ENCODE data around the gene LSM8. TPM values are rescaled to one million over a fixed set of nuclear protein-coding genes. Genes with fewer than 3 reads are reported as not detected.
"Not testable (repeated sequence)": the region's sequence is repeated elsewhere in the genome, so short reads cannot be mapped to it uniquely, and the experiment has no call there.

LSM8 gene
- polyA plus RNA-seq (2012; ENCODE audit: insufficient read depth, insufficient read length, low read depth) = 19.9 TPM

DNA sequence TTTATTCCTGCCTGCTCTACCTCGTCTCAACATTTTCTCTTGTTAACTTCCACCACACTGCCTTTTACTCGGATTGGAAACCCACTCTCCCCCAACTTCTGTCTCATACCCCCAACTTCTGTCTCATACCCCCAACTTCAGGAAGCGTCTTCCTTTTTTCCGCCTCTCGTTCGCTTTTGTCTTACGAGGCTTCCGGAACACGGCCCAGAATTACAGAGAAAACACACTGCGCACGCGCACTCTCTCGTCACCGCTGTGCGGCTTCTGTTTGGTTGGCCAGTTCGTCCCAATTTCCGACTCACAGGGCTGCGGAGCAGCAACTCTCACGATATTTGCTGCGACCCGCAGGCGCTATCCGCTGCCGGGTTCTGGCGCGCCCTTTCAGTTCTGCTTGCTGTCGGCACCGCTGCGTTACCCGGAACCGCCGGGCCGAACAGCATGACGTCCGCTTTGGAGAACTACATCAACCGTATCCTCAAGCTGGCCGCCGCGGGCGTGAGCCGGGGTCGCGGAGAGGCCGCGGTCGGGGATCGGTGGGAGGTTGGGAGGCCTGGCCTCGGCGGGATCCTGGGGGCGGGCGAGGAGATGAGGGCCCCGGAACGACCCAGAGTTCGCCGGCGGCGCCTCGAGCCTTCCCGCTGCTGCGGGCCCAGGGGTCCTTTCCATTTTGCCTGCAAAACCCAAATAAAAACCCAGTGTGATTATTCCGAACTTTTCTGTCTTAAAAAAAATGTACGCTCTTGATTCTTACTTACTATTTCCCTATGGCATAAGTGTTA, at the start of gene LSM8:
LSM8 (plus strand) TSS at position 379 of the 779 bp plus-strand sequence; CDS start at position 439, 60 bp downstream.
- peak; percentile 95 for DNase-seq
- Histone ChIP-seq H3K4me1 (peaks cover 3% of the 10 kb centered on the region; the same call in 1 of the 2 replicates), H3K36me3 (peaks cover 17% of the 10 kb centered on the region), H3K9me3 (no peaks in the 10 kb centered on the region), H3K27me3 (no peaks in the 10 kb centered on the region), H3K4me3 (ENCODE audit: low read depth, low read length) (peak within 1 kb of the TSS; percentile 94)
- TF ChIP-seq, protein P1, sequence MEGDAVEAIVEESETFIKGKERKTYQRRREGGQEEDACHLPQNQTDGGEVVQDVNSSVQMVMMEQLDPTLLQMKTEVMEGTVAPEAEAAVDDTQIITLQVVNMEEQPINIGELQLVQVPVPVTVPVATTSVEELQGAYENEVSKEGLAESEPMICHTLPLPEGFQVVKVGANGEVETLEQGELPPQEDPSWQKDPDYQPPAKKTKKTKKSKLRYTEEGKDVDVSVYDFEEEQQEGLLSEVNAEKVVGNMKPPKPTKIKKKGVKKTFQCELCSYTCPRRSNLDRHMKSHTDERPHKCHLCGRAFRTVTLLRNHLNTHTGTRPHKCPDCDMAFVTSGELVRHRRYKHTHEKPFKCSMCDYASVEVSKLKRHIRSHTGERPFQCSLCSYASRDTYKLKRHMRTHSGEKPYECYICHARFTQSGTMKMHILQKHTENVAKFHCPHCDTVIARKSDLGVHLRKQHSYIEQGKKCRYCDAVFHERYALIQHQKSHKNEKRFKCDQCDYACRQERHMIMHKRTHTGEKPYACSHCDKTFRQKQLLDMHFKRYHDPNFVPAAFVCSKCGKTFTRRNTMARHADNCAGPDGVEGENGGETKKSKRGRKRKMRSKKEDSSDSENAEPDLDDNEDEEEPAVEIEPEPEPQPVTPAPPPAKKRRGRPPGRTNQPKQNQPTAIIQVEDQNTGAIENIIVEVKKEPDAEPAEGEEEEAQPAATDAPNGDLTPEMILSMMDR (IDR thresholded peaks at IDR 0.05; ENCODE audit: low read depth, low read length) = no peak

DNA sequence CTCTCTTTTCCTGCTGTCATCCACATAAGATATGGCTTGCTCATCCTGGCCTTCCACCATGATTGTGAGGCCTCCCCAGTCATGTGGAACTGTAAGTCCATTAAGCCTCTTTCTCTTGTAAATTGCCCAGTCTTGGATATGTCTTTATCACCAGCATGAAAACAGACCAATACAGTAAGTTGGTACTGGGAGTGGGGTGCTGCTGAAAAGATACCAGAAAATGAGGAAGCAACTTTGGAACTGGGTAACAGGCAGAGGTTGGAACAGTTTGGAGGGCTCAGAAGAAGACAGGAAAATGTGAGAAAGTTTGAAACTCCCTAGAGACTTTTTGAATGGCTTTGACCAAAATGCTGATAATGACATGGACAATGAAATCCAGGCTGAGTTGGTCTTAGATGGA, 49.5 kb upstream of the LSM8 start:
- not testable (repeated sequence) for H3K27me3 ChIP-seq; H3K36me3 ChIP-seq; H3K4me1 ChIP-seq; H3K9me3 ChIP-seq; H3K4me3 ChIP-seq (ENCODE audit: low read depth, low read length); DNase-seq

DNA sequence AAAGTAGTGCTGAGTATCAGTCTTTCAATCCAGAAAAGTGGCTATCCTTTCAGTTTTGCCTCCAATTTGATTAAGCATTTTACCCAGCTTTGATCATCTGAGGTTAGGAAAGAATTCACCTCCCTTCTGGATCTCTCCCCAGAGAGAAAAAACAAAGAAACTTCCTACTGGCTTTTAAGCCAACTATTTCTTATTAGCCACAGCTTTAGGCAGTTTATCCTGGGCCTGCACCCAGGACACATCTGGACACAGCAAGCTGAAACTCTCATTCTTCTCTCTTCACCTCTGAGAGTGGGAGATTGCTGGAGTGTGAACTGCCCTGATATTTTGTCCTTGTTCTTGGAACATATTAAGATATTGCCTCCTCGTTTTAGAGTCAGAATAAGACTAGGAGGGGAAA, 43.5 kb upstream of the LSM8 start:
- Histone ChIP-seq H3K27me3 (0 out of 2 replicates have a peak, but pooled peaks cover 3% of the 10 kb centered on the region), H3K36me3 (no peaks in the 10 kb centered on the region), H3K4me3 (ENCODE audit: low read depth, low read length) (no peak overlapping the region), H3K4me1 (no peaks in the 10 kb centered on the region), H3K9me3 (no peaks in the 10 kb centered on the region)
- no peak for DNase-seq
- TF ChIP-seq, protein P1 (IDR thresholded peaks at IDR 0.05; ENCODE audit: low read depth, low read length) = no peak

DNA sequence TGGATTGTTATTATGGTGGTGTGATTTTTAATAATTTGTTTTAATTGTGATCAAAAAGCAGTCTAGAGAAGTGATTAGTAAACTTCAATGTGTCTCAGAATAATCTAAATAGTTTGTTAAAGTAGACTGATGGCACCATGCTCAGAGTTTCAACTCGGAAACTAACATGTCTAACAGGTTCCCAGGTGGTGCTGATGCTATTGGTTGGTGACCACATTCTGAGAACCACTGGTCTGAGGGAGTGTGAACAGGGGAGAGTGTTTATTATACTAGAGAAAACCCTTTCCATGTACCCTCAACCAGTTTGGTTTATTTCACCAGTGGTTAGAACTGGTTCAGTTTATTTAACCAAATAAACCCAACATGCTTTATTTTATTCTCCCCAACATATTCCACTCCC, 42.0 kb upstream of the LSM8 start:
- Histone ChIP-seq H3K36me3 (no peaks in the 10 kb centered on the region), H3K9me3 (no peaks in the 10 kb centered on the region), H3K27me3 (0 out of 2 replicates have a peak, but pooled peaks cover 8% of the 10 kb centered on the region), H3K4me1 (no peaks in the 10 kb centered on the region), H3K4me3 (ENCODE audit: low read depth, low read length) (no peak overlapping the region)
- TF ChIP-seq, protein P1 (IDR thresholded peaks at IDR 0.05; ENCODE audit: low read depth, low read length) = no peak
- no peak for DNase-seq

DNA sequence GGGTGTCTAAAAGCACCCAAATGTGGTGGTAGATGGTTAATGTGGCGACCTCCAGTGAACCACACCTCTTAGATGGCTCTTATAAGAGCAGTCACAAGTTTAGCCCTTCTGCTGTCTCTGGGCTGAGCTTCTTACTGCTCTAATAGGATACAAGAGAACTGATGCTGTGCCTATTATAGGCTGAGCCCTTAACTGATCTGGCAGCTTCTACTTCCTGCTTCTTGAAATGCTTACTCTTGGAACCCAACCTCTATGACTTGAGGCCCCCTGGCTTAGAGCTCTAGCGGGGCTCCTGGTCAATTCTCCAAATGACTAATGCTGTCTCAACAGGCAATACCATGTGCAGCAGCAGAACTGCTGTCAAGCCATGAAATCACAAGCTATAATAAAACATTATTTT, 35.0 kb upstream of the LSM8 start:
- Histone ChIP-seq H3K27me3 (0 out of 2 replicates have a peak, but pooled peaks cover 5% of the 10 kb centered on the region), H3K4me3 (ENCODE audit: low read depth, low read length) (no peak overlapping the region), H3K9me3 (no peaks in the 10 kb centered on the region), H3K4me1 (no peaks in the 10 kb centered on the region), H3K36me3 (no peaks in the 10 kb centered on the region)
- TF ChIP-seq, protein P1 (IDR thresholded peaks at IDR 0.05; ENCODE audit: low read depth, low read length) = no peak
- no peak for DNase-seq

DNA sequence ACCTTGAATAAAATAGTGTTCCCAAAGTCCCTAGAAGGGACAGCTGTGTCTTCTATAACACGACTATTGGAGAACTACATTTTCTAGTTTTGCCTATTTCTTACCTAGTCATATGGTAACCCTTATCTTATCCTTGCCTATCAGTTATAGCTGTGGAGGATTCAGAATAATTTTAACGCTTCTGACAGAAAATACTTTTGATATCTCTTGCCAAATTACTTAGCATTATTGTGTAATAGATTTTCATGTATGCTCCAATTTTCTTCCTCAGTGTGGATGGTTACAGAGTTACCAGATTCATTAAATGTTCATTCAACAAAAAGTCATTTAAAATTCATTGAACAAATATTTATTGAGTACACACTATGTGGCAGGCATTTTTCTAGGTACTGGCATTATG, 34.6 kb upstream of the LSM8 start:
- no peaks in the 10 kb centered on the region for H3K9me3 ChIP-seq
- TF ChIP-seq, protein P1 (IDR thresholded peaks at IDR 0.05; ENCODE audit: low read depth, low read length) = no peak
- no peaks in the 10 kb centered on the region for H3K4me1 ChIP-seq
- no peak overlapping the region for H3K4me3 ChIP-seq (ENCODE audit: low read depth, low read length)
- H3K27me3 ChIP-seq = 0 out of 2 replicates have a peak, but pooled peaks cover 5% of the 10 kb centered on the region
- H3K36me3 ChIP-seq = no peaks in the 10 kb centered on the region
- DNase-seq = no peak
